ENCODE data around the gene AMBN. TPM values are rescaled to one million over a fixed set of nuclear protein-coding genes. Genes with fewer than 3 reads are reported as not detected.

AMBN gene
- total RNA-seq, 1 experiment from 2014 or later = not detected

DNA sequence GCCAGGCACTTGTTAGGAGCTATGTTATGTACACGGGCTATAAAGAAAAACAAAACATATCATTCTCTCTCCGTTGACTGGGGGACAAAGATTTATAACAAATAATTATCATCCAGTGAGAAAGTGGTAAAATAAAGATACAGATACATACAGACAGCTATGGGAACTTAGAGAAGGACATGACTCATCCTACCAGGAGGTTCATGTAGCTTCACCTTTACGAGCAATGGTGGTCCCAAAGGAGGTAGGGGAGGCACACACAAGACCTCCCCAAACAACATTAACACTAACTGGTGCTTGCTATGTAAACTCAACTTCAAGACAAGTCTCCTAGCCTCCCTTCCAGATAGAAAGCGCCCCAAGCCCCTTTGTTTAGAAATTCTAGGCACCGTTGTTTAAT, 8.9 kb downstream of the AMBN start:
- Mint-ChIP-seq H3K27ac (ENCODE audit: unreplicated experiment) (no peak overlapping the region), H3K36me3 (ENCODE audit: insufficient read depth, unreplicated experiment) (no peaks in the 10 kb centered on the region), H3K9me3 (ENCODE audit: low read depth, unreplicated experiment) (no peaks in the 10 kb centered on the region), H3K4me1 (ENCODE audit: low read depth, unreplicated experiment) (no peaks in the 10 kb centered on the region), H3K27me3 (ENCODE audit: unreplicated experiment) (no peaks in the 10 kb centered on the region), H3K4me3 (ENCODE audit: low read depth, unreplicated experiment) (no peak overlapping the region)
- CTCF ChIA-PET = interaction anchor here (1.0 kb wide), 1 partner anchor 51 kb away, joined by 5 read pairs; no protein-coding TSS in a partner anchor
- no TSS peak for BruUV-seq (replicated peaks)
- DNase-seq = no peak
- TF ChIP-seq, protein P1, sequence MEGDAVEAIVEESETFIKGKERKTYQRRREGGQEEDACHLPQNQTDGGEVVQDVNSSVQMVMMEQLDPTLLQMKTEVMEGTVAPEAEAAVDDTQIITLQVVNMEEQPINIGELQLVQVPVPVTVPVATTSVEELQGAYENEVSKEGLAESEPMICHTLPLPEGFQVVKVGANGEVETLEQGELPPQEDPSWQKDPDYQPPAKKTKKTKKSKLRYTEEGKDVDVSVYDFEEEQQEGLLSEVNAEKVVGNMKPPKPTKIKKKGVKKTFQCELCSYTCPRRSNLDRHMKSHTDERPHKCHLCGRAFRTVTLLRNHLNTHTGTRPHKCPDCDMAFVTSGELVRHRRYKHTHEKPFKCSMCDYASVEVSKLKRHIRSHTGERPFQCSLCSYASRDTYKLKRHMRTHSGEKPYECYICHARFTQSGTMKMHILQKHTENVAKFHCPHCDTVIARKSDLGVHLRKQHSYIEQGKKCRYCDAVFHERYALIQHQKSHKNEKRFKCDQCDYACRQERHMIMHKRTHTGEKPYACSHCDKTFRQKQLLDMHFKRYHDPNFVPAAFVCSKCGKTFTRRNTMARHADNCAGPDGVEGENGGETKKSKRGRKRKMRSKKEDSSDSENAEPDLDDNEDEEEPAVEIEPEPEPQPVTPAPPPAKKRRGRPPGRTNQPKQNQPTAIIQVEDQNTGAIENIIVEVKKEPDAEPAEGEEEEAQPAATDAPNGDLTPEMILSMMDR (IDR thresholded peaks at IDR 0.05; ENCODE audit: unreplicated experiment) = no peak
- intact Hi-C loops (cut with micrococcal nuclease; ENCODE audit: unreplicated experiment) = loop anchor here (1.0 to 5.0 kb wide), 3 partner anchors 51 to 406 kb away; partner anchors contain the start of gene UTP3

DNA sequence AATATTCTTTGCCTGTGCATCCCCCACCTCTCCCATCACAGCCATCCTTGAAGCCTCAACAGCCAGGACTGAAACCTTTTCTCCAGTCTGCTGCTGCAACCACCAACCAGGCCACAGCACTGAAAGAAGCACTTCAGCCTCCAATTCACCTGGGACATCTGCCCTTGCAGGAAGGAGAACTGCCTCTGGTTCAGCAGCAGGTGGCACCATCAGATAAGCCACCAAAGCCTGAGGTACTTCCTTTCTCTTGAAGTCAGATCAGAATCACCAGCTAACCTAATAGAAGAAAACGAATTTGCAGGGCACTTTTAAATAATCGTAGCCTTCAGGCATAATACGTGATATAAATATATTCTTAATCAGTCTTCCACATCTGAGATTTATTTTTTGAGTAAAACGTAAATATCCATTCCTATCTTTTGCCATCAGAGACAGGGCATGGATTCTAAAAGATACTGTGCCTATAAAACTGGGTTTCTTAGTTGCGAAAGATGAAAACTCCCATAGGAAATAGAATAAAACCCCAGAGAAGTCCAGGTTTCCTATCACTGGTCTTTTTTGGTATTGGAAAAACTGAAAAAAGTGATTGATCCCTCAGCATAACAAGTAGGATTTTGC, 9.5 kb downstream of the AMBN start:
- Mint-ChIP-seq H3K9me3 (ENCODE audit: low read depth, unreplicated experiment) (no peaks in the 10 kb centered on the region), H3K27me3 (ENCODE audit: unreplicated experiment) (no peaks in the 10 kb centered on the region), H3K4me1 (ENCODE audit: low read depth, unreplicated experiment) (no peaks in the 10 kb centered on the region), H3K27ac (ENCODE audit: unreplicated experiment) (no peak overlapping the region), H3K4me3 (ENCODE audit: low read depth, unreplicated experiment) (no peak overlapping the region), H3K36me3 (ENCODE audit: insufficient read depth, unreplicated experiment) (no peaks in the 10 kb centered on the region)
- intact Hi-C loops (cut with micrococcal nuclease; ENCODE audit: unreplicated experiment) = loop anchor here (1.0 to 5.0 kb wide), 3 partner anchors 51 to 406 kb away; partner anchors contain the start of gene UTP3
- TF ChIP-seq, protein P1 (IDR thresholded peaks at IDR 0.05; ENCODE audit: unreplicated experiment) = peak; percentile 70
- CTCF ChIA-PET = interaction anchor here (1.0 kb wide), 1 partner anchor 51 kb away, joined by 5 read pairs; no protein-coding TSS in a partner anchor
- no TSS peak for BruUV-seq (replicated peaks)
- peak; percentile 68 for DNase-seq

DNA sequence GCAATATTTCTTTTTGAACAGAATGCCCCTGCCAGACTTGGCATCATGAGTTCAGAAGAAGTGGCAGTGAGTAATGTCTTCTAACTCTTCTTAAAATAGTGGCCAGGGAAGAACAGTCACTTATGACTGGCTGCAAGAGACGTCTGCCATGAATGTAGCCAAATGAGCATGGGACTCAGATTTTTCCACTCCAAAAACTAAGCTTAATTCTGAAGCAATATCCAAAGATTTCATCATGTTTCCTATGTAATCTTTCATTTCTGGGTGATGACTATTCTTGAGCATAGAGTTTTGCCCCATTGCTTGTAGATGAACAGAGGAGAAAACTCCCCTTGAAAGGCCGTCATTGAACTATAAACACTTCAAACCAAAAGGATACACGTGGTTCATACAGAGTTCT, 11.8 kb downstream of the AMBN start:
- H3K27me3 Mint-ChIP-seq (ENCODE audit: unreplicated experiment) = no peaks in the 10 kb centered on the region

DNA sequence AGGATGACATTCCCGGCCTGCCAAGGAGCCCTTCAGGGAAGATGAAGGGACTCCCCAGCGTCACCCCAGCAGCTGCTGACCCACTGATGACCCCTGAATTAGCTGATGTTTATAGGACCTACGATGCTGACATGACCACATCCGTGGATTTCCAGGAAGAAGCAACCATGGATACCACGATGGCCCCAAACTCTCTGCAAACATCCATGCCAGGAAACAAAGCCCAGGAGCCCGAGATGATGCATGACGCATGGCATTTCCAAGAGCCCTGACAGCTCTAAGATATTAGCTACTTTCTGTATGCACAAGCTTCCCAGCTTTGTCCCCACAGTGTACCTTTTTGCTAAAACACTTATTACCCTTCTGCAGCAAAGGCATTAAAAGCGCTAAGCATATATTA, 14.4 kb downstream of the AMBN start:
- no peaks in the 10 kb centered on the region for H3K4me1 Mint-ChIP-seq (ENCODE audit: low read depth, unreplicated experiment)
- no peak overlapping the region for H3K27ac Mint-ChIP-seq (ENCODE audit: unreplicated experiment)
- H3K4me3 Mint-ChIP-seq (ENCODE audit: low read depth, unreplicated experiment) = no peak overlapping the region
- intact Hi-C loops (cut with micrococcal nuclease; ENCODE audit: unreplicated experiment) = no loop called here
- BruUV-seq (replicated peaks) = no TSS peak
- H3K36me3 Mint-ChIP-seq (ENCODE audit: insufficient read depth, unreplicated experiment) = no peaks in the 10 kb centered on the region
- DNase-seq = no peak
- CTCF ChIA-PET = no interaction called here
- TF ChIP-seq, protein P1 (IDR thresholded peaks at IDR 0.05; ENCODE audit: unreplicated experiment) = no peak
- H3K9me3 Mint-ChIP-seq (ENCODE audit: low read depth, unreplicated experiment) = no peaks in the 10 kb centered on the region
- no peaks in the 10 kb centered on the region for H3K27me3 Mint-ChIP-seq (ENCODE audit: unreplicated experiment)

More for the DNA sequence above, 11.8 kb downstream of the AMBN start:
- Mint-ChIP-seq H3K36me3 (ENCODE audit: insufficient read depth, unreplicated experiment) (no peaks in the 10 kb centered on the region), H3K4me3 (ENCODE audit: low read depth, unreplicated experiment) (no peak overlapping the region), H3K4me1 (ENCODE audit: low read depth, unreplicated experiment) (no peaks in the 10 kb centered on the region), H3K27ac (ENCODE audit: unreplicated experiment) (no peak overlapping the region), H3K9me3 (ENCODE audit: low read depth, unreplicated experiment) (no peaks in the 10 kb centered on the region)
- TF ChIP-seq, protein P1 (IDR thresholded peaks at IDR 0.05; ENCODE audit: unreplicated experiment) = no peak
- intact Hi-C loops (cut with micrococcal nuclease; ENCODE audit: unreplicated experiment) = loop anchor here (5.0 kb wide), 2 partner anchors 83 to 403 kb away; partner anchors contain the start of gene UTP3
- BruUV-seq (replicated peaks) = no TSS peak
- CTCF ChIA-PET = interaction anchor here (0.7 kb wide), 1 partner anchor 13 kb away, joined by 3 read pairs; no protein-coding TSS in a partner anchor
- no peak for DNase-seq
